Left hindlimb (tissue), 1 donor: ENCODE measurements around the gene ATRIP.
"Not testable (repeated sequence)": the region's sequence is repeated elsewhere in the genome, so short reads cannot be mapped to it uniquely, and the experiment has no call there.

Experiments used
- DNase-seq: peaks from one replicate; pipeline ENCODE4 v3.0.0-alpha.2; 2018

The ATRIP gene

DNA sequence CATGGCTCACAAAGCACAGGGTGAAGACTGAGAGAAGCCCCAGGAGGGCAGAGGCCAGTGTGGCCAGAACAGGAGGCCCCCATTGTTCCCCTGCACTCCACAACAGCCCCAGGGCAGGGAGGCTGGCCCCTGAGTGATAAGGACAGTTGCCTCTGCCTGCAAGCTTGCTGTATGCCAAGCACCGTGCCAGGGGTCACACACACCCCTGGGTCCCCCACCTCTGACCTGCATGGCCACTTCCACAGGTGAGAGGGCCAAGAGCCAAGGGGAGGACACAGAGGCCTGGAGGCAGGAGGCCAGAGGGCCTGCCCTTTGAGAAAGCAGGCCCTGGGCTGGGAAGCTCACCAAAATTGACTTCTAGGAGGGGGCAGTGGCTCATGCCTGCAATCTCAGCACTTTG, 23.7 kb downstream of the ATRIP start:
- DNase-seq: no peak

DNA sequence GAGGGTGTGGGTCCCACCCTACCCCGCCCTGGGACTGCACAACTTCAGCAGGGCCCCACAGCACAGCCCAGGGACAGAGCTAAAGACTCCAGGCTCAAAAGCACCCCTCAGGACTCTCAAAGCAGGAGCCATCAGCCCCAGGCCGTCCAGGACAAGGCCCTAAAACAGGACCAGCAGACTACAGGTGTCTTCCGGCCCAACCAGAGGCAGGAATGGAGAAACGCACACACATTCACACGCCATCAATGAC, 26.1 kb downstream of the ATRIP start:
- no peak for DNase-seq

DNA sequence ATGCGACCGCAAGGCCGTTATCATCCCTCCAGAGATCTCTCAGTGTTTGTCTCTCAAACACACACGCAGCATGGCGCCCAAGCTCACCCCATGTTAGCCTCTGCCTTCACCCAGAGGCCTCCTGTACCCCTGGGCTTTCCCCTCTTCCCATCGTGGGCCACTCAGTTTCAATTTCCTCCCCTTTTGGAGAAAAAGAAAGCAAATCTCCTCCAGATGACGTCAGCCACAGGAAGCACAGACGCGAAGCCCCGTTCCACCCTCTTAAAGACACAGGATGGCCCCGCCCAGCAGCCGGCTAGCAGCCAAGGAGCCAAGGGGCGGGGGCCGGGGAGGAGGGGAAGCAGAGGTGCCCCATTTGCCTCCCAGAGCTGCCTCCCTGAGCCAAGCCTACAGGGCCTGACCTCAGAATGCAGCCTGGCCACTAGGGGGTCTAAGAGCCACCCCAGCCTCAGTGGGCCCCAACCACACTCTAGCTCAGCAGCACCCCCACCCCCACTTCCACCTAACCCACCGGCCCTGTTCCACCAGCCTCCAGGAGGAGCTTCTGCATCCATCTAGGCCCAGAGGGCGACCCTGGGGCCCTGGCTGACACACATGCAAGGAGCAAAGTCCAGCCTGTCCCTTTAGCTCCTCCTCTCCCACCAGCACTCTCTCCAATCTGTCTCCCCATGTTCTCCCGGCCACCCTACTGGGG, 26.5 kb downstream of the ATRIP start:
- peak; percentile 92 for DNase-seq

DNA sequence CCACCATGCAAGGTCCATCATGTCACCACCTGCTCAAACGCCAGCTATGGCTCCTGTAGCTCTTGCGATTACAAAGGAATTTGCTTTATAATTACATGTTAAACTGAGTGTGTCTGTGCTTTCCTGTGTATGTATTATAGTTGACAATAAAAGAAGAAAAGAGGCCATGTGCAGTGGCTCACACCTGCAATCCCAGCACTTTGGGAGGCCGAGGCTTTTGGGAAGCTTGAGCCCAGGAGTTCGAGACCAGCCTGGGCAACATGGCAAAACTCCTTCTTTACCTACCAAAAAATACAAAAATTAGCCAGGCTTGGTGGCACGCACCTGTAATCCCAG, 27.0 kb downstream of the ATRIP start:
- DNase-seq: no peak

DNA sequence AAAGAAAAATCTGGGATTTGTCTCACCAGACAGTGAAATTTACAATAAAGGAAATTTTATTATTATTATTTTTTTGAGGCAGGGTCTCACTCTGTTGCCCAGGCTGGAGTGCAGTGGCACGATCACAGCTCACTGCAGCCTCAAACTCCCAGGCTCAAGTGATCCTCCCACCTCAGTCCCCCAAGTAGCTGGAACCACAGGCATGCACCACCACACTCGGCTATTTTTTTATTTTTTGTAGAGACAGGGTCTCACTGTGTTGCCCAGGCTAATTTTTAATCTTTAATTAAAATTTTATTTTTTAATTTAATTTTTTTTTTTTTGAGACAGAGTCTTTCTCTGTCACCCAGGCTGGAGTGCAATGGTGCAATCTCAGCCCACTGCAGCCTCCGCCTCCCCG, 27.5 kb downstream of the ATRIP start:
- DNase-seq: not testable (repeated sequence)

DNA sequence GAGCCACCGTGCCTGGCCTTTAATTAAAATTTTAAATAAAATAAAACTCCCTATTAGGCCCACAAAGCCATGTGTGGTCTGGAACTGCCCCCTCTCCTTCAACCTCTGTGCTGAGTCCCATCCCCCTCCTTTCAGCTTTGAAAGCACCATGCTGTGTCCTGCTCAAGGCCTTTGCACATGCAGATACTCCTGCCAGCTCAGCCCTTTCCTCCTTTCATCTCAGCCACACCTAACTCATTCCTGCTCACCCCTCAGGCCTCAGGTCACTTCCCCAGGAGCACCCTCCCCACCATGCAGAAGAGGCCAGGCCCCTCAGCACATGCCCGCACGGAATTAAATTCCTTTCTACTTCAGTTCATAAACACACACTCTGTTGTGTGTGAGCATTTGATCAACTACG, 28.1 kb downstream of the ATRIP start:
- DNase-seq: no peak

DNA sequence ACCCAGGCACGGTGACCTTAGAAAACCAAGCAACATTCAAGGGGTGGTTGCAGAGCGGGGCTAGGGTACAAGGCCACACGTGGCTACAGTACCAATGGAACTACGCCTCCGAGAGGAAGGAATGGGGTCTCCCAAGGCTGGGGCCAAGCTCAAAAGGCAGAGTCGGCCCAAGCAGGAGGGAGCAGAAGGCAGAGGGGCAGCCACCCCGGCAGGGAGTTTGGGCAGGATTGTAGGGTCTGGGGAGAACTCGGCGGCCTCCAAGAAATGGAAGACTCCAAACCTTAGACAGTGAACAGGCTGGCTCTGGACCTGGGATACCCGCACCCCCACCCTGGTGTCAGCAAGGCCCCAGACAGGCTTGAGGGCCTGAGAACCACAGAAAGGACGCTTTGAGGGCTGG, 28.7 kb downstream of the ATRIP start:
- DNase-seq: no peak

DNA sequence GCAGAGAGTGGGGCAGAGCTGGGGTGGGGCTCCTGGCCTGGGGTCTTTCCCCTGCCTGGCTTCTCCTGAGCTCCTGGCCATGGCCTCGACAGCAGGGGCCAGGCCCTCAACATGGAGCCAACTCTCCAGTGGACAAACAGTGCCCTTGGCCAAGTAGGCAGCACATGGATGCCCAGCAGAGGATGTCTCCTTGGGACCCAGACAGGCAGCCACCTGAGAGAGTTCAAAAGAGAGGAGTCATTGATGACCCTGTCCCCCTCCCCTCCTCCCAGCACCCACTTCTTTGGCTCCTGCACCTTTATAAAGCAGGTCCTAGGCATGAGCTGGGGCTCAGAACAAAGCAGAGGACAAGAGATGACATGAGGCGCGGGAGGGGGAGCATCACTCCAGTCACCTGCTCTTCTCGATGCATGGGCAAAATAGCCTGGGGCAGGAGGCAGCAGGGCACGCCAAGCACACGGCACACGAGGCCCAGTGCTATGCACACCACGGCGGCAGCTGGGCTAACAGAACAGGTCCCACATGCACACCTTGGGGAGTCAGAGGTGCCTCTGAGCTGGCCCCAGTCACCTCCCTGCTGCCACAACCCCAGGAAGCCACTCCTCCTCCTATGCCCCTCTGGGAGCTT, 30.0 kb downstream of the ATRIP start:
- DNase-seq: no peak

DNA sequence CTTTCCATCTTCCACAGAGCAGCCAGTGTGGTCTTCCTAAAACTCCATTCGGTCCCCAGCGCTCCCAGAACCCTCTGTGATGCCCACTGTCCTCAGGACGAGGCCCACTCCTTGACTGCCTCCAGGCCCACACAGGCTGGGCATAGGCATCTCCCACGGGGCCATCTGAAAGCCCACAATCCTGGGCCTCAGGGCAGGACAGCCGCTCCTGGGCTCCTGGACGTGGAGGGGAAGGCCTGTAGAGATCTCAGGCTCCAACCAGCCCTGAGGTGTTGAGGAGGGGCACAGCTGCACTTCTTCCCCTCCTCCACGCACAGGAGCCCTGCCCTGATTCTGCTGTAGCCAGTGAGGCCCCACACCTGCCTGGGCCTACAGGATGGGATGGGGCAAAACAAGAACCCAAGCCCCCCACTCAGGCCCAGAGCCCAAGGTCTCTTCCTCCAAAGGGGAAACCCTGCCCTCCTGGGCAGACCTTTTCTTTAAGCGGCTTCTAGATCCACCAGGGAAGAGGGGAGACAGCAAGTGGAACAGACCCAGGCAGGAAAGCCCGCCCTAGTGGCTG, 31.5 kb downstream of the ATRIP start:
- no peak for DNase-seq

DNA sequence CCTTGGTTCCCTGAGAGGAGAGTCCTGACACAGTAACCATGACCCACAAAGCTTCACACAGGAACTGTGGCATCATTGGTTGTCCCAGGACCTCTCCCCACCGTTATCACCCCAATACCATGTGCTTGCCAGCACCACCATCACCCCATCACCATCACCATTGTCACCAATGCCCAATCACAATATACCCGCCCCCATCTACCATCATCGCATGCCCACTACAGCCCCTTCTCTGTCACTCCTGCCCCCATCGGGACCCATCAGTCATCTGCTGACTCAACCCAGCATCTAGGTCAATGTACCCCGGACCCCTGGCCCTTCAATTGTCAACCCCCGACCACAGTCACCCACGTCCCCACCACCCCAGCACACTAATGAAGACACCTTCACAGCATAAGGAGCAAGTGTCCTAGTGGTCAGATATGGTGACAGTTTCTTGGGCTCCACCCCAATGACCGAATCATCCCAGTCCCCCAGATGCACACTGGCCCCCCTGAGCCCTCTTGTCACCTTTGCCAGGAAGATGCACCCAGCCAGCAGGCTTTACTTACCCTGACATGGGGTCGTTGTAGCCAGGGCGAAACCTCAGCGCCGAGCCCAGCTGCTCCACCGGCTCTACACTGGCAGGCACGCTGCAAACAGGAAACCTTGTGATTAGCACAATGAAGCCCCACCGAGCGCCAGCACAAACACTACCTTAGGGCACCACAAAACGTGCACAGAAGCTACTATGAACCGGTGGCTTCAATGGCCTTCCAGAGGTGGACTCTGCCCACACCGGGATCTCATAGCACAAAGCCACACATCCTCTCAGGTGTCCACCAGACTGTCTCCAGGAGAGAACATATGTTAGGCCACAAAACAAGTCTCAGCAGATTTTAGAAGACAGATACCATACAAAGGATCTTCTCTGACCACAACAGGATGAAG, 32.4 kb downstream of the ATRIP start:
- no peak for DNase-seq

DNA sequence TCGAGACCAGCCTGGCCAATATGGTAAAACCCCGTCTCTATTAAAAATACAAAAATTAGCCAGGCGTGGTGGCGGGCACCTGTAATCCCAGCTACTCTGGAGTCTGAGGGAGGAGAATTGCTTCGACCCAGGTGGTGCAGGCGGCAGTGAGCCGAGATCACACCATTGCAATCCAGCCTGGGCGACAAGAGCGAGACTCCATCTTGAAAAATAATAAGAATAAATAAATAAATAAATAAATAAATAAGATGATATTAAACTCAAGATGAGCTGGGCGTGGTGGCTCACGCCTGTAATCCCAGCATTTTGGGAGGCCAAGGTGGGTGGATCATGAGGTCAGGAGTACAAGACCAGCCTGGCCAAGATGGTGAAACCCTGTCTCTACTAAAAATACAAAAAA, 34.4 kb downstream of the ATRIP start:
- not testable (repeated sequence) for DNase-seq

DNA sequence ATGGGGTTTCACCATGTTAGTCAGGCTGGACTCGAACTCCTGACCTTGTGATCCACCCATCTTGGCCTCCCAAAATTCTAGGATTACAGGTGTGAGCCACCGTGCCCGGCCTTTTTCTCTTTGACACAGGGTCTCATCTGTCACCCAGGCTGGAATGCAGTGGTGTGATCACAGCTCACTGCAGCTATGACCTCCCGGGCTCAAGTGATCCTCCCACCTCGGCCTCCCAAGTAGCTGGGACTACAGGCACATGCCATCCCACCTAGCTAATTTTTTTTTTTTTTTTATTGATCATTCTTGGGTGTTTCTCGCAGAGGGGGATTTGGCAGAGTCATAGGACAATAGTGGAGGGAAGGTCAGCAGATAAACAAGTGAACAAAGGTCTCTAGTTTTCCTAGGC, 36.3 kb downstream of the ATRIP start:
- DNase-seq: not testable (repeated sequence)

DNA sequence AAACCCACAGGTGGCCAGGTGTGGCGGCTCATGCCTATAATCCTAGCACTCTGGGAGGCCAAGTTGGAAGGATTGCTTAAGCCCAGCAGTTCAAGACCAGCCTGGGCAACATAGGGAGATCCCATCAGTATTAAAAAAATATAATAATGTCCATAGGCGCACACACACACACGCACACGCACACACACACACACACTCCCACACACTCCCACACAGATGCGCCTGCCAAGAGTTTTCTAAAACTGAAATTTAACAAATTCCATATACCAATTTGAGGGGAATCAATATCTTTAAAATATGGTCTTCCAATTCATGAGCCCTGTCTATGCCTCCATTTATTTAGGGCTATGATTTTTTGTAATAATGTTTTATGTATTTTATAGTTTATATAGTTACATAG, 40.4 kb downstream of the ATRIP start:
- DNase-seq: no peak

DNA sequence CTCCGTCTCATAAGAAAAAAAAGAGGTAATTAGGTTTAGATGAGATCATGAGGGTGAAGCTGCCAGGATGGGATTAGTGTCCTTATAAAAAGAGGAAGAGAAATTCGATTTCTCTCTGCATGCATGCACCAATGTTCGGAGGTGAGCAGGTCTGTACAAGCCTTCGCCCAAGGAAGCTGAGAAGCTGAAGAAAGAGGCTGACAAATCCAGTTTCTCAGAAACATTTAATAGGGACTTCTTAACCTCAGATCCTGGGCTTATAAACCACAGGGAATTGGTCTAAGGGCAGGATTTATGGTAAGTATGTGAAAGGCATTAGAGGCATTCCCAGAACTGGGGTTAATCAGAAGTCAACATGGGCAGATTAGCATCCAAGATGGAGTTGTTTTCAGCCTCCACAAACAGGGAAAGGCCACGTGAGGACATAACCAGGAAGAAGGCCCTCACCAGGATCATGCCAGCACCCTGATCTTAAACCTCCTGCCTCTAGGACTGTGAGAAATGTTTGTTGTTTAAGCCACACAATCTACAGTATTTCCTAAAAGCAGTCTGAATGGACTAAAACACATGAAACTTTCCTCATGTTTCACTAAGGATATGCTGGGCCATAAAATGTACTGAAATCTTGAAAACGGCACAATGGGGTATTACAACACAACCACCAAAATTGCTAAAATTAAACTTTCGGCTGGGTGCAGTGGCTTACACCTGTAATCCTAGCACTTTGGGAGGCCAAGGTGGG, 46.1 kb downstream of the ATRIP start:
- no peak for DNase-seq

DNA sequence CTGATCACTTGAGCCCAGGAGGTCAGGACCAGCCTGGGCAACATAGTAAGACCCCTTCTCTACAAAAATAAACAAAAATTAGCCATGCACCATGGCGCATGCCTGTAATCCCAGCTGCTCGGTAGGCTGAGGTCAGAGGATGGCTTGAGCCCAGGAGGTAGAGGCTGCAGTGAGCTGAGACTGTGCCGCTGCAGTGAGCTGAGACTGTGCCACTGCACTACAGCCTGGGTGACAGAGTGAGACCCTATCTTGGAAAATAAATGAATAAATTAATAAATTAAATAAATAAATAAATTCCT, 46.6 kb downstream of the ATRIP start:
- no peak for DNase-seq

DNA sequence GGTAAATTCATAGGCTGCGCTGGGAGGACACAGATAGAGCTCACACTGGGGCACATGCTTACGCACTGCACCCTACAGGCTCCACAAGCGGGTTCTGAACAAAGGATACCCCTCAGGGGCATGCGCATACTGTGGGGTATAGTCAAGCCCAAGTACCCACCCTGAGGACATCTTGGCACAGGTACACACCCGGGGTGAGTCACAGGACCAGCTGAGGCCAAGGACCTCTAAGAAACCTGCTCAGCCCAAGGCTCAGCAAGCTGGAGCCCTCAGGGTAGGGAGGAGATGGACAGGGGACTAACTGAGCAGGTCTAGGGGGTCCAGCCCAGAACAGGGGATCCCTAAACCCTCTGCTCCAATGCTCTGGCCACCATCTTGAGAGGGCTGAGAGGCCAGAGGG, 54.1 kb downstream of the ATRIP start:
- DNase-seq: no peak

DNA sequence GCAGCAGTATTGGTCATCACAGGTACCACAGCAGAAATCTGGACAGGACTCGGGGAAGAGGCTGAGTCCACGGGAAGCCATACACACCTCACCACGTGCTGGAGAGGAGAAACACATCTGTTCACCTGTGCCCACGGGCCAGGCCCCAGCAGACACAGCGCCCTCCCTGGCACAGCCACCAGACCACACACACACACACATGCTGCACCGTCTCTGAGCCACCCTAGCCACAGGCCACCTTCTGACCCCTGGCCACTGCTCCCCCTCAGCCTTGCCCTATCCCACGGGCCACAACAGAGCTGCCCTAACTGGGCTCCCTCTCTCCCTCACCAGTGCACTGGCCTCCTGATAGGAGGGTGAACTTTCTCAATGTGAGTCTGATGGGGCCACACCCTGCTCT, 54.7 kb downstream of the ATRIP start:
- DNase-seq: no peak

DNA sequence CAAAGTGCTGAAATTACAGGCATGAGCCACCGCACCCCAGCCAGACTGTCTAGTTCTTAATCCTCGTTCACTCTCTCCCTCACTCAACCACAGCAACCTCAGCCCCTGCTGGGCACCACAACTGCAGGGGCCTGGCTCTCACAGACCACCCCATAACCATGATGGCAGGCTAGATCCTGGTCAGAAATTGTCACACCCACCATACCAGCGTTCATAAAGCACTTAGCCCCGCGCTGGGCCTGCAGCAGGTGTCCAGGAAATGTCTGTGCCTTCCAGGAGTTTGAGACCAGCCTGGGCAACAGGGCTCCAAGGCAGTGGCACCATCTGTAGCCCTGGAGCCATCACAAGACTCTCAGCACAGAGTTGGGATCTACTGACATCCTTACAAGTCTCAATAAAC, 55.6 kb downstream of the ATRIP start:
- DNase-seq: no peak

DNA sequence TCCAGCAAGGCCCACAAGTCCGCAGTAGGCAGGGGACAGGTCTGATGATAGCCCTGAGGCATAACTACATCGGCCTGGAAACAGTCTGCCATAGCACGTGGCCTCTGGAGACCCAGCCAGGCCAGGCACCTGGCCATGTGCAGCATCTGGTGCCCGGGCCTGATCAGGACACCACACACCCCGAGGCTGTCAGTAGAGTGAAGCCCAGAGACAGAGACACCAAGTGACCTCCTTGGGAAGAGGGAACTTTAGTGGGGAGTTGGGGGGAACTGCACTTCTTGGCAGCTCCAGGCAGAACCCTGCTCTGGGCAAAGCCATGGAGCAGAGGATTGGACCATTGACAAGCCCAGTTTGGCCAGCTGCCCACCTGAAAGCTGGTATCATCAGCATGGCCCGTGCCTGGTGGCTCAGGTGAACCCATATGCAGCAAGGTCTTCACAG, 56.2 kb downstream of the ATRIP start:
- DNase-seq: no peak

DNA sequence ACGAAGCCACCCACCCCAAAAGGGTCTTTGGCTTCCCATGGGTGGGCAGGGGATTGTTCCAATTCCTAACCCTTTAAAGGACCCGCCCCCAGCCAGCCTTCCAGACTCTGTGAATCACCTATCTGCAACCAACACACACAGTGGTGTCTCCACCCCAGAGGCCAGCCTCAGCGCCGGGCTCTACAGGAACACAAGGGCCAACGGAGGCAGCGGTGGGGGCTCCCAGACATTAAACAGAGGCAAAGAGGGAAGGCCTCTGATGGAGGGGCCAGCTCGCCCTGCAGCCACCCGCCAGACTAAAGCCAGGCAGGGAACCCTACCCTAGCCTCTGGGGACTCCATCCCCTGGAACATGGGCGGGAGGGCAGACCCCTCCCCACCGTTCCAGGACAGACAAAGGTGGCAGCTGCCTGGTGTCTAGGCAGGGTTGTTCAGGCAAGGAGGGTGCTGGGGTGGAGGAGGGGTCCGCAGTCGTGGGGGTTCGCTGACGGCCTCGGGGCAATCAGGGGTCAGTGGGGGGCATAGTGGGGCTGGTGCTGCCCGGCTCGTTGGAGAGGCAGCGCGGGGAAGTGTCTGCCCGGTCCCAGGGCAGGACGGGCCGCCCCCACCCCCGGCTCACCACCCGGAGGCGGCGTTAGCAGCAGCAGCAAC, 57.0 kb downstream of the ATRIP start:
- peak; percentile 42 for DNase-seq

DNA sequence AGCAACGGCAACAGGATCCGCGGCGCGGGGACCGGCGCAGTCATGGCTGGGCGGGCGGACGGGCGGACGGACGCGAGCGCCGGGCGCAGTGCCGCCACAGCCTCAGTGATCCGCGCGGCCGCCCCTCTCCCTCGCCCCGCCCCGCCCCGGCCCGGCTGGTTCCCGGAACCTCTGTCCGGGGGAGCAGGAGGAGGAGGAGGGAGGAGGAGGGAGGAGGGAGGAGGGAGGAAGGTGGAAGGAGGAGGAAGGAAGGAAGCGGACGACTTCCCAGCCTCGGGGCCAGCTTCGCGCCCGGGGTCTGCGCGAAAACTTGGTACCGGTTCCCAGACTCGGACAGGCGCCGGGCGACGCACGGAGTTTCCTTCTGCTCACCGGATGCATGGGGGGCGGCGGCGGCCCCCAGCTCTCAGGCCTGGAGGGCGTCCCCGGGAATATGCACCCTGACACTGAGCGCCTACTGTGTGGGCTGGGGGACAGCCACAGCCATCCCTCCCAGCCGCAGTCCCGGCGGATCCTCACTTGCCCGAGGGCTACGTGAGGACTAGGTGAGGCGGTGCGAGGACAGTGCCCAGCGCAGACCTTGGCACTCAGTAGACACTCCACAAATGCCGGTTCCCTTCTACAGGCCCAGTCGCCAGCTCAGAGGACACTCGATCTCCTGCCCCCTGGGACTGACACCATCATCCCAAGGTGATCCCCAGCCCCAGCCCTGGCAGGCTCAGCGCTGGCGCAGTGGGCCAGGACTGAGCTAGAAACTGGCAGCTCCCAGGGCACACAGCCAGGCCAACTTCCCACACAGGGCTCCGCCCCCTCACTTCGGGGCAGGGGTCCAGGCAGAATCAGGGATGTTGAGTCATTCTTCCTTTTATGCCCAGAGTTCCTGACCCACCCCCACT, 57.8 kb downstream of the ATRIP start, which contains the start of gene SHISA5:
Gene SHISA5, minus strand, starts transcription at position 124 of the 896 bp plus-strand sequence. Its CDS starts 80 bp downstream, at position 44.
- peak; percentile 88 for DNase-seq

DNA sequence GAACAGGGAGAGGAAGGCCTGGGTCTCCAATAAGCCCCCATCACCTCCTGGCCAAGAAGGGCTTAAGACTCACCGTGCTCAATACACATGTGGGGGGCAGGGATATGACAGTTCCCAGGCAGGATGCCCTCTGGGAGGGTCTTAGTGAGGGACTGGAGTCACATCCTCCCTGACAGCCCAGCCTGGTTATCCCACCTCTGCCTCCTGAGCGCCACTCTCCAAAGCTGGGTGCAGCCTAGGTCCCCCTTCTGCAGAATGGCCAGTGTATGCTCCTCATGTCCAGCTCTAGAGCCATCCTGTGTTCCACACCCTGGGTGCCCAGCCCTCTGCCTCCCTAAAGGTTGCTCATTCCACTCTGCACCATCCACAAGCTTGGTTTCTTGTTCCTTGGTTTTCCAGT, 58.6 kb downstream of the ATRIP start:
- DNase-seq: no peak
